Subcutaneous abdominal adipose tissue (tissue), 5 donors: ENCODE measurements around the gene SMIM20.
A peak's percentile ranks its signal among the peaks of the same experiment; 100 is the strongest.
"Not testable (repeated sequence)": the region's sequence is repeated elsewhere in the genome, so short reads cannot be mapped to it uniquely, and the experiment has no call there.

Source experiments
- H3K27ac ChIP-seq: one replicate; pipeline ENCODE4 v1.7.0; 2013; ENCODE audit warnings: low read depth, mild to moderate bottlenecking, inconsistent platforms, low read length, moderate library complexity
- H3K27me3 ChIP-seq, 5 donors: one replicate each; pipeline ENCODE4 v1.7.0; 2013; ENCODE audit warnings: low read length in 5 of 5, inconsistent platforms in 1 of 5; ENCODE audit not compliant: control insufficient read depth in 5 of 5, insufficient read depth in 4 of 5
- H3K36me3 ChIP-seq, 5 donors: one replicate each; pipeline ENCODE4 v1.7.0; 2013; ENCODE audit warnings: low read length in 5 of 5; ENCODE audit not compliant: control insufficient read depth in 5 of 5, insufficient read depth in 5 of 5
- H3K4me1 ChIP-seq, 5 donors: one replicate each; pipeline ENCODE4 v1.7.0; 2013; ENCODE audit warnings: low read length in 5 of 5, mild to moderate bottlenecking in 3 of 5, moderate library complexity in 1 of 5; ENCODE audit not compliant: control insufficient read depth in 5 of 5, insufficient read depth in 5 of 5
- H3K4me3 ChIP-seq, 5 donors: one replicate each; pipeline ENCODE4 v1.7.0; 2013; ENCODE audit warnings: low read length in 5 of 5, low read depth in 1 of 5
- H3K9ac ChIP-seq, 5 donors: one replicate each; pipeline ENCODE4 v1.7.0; 2013; ENCODE audit warnings: low read length in 5 of 5, mild to moderate bottlenecking in 4 of 5, moderate library complexity in 3 of 5
- H3K9me3 ChIP-seq, 5 donors: one replicate each; pipeline ENCODE4 v1.7.0; 2013; ENCODE audit warnings: low read length in 5 of 5; ENCODE audit not compliant: control insufficient read depth in 5 of 5
- donor health status: healthy.
- donor health status: healthy.
- donor health status: healthy.
- donor health status: healthy.
- donor health status: healthy.

Gene SMIM20

GRCh38 chr4:25906113-25906512, 7.9 kb upstream of the SMIM20 start:
- H3K9me3 ChIP-seq, H3K27ac ChIP-seq, H3K4me1 ChIP-seq, H3K27me3 ChIP-seq, H3K4me3 ChIP-seq, H3K36me3 ChIP-seq, H3K9ac ChIP-seq: not testable (repeated sequence)

DNA sequence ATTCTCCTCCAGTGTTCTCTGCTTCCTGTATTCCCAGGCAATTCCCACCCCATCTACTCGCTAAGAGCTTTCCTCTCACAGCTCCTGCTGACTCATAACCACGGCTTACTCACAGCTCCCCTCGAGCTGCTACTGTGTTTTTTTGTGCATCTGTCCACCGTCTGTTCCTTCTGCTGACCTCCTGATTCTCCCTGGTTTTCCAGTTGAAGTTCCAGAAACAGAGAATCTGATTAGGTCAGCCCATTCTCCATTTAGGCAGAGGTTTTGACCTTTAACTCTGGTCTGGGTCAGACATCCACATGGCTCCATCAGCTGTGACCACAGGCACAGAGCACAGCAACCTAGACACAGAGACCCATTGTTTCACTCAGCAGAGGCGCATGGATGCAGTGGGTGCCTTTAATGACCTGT, 5.5 kb upstream of the SMIM20 start:
- no peak overlapping the region for H3K4me3 ChIP-seq
- no peaks in the 10 kb centered on the region for H3K36me3 ChIP-seq
- no peaks in the 10 kb centered on the region for H3K9me3 ChIP-seq
- H3K27ac ChIP-seq = no peak overlapping the region
- H3K4me1 ChIP-seq = peaks cover 0 to 6% (median 6%) of the 10 kb centered on the region in 5 donors
- H3K27me3 ChIP-seq = peaks cover 0 to 2% (median 0%) of the 10 kb centered on the region in 5 donors
- H3K9ac ChIP-seq = no peak overlapping the region

DNA sequence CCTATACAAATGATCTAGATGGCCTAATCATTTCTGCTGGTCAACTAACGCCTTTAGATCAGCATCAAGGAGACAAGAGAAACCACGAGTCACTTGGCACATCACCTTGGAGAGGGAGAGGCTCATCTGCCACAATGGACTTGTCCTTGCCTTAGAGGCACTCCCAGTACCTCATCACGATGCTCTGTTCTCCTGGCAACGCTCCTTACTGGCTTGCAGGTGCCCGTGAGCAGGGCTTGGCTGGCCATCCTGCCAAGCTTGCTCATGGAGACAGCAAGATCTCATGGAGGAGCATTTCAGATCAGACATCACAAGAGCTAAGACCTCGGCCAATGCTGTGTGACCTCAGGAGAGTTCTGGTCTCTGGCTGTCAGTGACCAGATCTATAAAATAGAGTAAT, 2.7 kb upstream of the SMIM20 start:
- H3K27me3 ChIP-seq = peaks cover 0 to 2% (median 0%) of the 10 kb centered on the region in 5 donors
- no peaks in the 10 kb centered on the region for H3K36me3 ChIP-seq
- H3K4me1 ChIP-seq = peaks cover 4 to 27% (median 23%) of the 10 kb centered on the region in 5 donors
- H3K4me3 ChIP-seq = no peak overlapping the region
- no peak overlapping the region for H3K27ac ChIP-seq
- no peaks in the 10 kb centered on the region for H3K9me3 ChIP-seq
- H3K9ac ChIP-seq = no peak overlapping the region

DNA sequence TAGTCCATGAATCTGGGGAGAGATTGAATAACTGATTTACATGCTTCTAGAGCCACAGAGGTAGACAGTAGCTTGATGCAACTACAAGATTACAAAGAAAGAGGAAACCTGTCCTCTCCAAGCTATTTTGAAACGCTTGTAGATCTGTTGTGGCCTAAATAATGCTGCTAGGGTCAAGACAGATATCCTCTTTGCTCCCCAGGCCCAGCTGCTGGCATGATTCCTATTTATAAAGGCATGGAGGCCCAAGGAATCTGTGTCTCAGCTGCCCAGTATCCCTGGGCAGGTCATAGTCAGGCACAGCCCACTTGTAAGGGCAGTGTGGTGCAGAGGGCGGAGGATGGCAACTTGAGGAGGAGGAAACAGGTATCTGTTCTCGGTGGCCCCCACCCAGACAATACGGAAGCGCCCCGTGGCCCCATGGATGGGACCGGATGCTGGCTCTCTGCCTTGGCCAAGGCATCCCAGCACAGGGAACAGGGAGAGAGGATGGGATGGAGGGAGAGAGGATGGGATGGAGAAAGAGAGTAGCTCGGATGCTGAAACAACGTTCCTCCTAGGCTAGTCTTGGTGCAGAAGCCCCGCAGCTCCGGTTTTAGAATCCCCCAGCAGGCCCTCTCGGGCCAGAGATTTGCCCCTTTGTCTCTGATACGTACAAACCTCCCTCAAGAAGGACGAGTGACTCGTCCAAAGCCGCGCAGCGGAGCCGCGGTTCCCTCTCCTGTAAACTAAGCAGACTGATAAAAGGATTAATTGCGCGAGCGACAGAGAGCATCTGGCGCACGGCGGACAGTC, 767 bp upstream of the SMIM20 start:
- H3K27me3 ChIP-seq = no peaks in the 10 kb centered on the region
- H3K4me3 ChIP-seq = peak overlapping the region; percentile 63 to 93 (median 85)
- peak overlapping the region; percentile 34 for H3K27ac ChIP-seq
- H3K4me1 ChIP-seq = peaks cover 4 to 27% (median 23%) of the 10 kb centered on the region in 5 donors
- H3K36me3 ChIP-seq = no peaks in the 10 kb centered on the region
- H3K9me3 ChIP-seq = no peaks in the 10 kb centered on the region
- H3K9ac ChIP-seq = peak overlapping the region in 4 of 5 donors; percentile 63 to 68 (median 67)

- H3K9me3 ChIP-seq = no peaks in the 10 kb centered on the region
- H3K4me3 ChIP-seq = peak overlapping the region; percentile 85 to 91 (median 85)
- H3K36me3 ChIP-seq = no peaks in the 10 kb centered on the region
- peaks cover 4 to 27% (median 23%) of the 10 kb centered on the region in 5 donors for H3K4me1 ChIP-seq
- H3K27ac ChIP-seq = peak overlapping the region; percentile 91
- H3K27me3 ChIP-seq = no peaks in the 10 kb centered on the region
- peak overlapping the region in 4 of 5 donors; percentile 76 to 86 (median 82) for H3K9ac ChIP-seq
These were observed 791 bp downstream of the SMIM20 start for GRCh38 chr4:25914670-25915352.

DNA sequence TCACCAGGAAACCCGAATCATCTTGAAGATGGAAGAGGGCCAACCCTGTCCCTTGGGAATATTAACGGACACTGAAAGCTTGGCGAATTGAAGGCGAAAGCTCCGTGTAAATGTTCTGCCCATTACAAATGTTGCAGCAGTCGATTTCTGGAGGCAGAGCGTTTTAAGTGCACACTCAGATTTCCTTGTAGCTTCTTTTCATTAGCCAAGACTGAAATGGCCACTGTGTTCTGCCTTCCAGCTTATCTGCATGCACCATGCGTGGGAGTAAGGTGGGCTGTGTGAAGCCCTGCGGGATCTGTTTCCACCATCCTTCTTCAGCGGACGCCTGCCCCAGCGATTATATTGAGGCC, 1.3 kb downstream of the SMIM20 start:
- no peaks in the 10 kb centered on the region for H3K27me3 ChIP-seq
- peak overlapping the region in 3 of 5 donors; percentile 76 to 82 (median 81) for H3K9ac ChIP-seq
- peak overlapping the region; percentile 0 to 91 (median 85) for H3K4me3 ChIP-seq
- H3K36me3 ChIP-seq = no peaks in the 10 kb centered on the region
- no peaks in the 10 kb centered on the region for H3K9me3 ChIP-seq
- peaks cover 4 to 27% (median 23%) of the 10 kb centered on the region in 5 donors for H3K4me1 ChIP-seq
- peak overlapping the region; percentile 91 for H3K27ac ChIP-seq

- Histone ChIP-seq H3K9ac (no peak overlapping the region), H3K9me3 (no peaks in the 10 kb centered on the region), H3K36me3 (peaks cover 0 to 5% (median 0%) of the 10 kb centered on the region in 5 donors), H3K27me3 (no peaks in the 10 kb centered on the region), H3K27ac (no peak overlapping the region), H3K4me1 (peaks cover 4 to 27% (median 23%) of the 10 kb centered on the region in 5 donors), H3K4me3 (no peak overlapping the region)
These were observed 2.9 kb downstream of the SMIM20 start for GRCh38 chr4:25916870-25917269.

GRCh38 chr4:25919676-25920075, 5.7 kb downstream of the SMIM20 start:
- no peaks in the 10 kb centered on the region for H3K27me3 ChIP-seq
- peaks cover 0 to 9% (median 3%) of the 10 kb centered on the region in 5 donors for H3K36me3 ChIP-seq
- H3K9me3 ChIP-seq = no peaks in the 10 kb centered on the region
- peaks cover under 1 to 29% (median 21%) of the 10 kb centered on the region in 5 donors for H3K4me1 ChIP-seq
- H3K9ac ChIP-seq = no peak overlapping the region
- no peak overlapping the region for H3K27ac ChIP-seq
- H3K4me3 ChIP-seq = no peak overlapping the region

DNA sequence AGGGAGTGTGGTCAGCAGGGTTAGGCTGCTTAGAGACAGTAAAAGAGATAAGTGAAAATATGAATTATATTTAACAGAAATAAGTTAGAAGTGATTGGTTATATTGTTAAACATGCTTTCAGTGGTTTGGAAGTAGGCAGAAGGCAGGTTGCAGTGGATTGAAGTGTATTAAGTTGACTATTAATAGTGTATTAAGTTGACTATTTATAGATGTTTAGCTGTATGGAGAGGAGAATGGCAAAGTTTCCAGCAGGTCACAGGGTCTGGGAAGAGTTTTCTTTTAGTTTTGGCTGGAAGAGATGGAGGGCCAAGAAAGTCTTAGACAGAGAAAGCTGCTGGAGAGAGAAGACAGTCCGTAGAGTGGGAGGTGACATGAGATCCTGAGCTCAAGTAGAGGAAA, 7.9 kb downstream of the SMIM20 start:
- Histone ChIP-seq H3K9ac (no peak overlapping the region), H3K9me3 (no peaks in the 10 kb centered on the region), H3K27ac (no peak overlapping the region), H3K36me3 (peaks cover 0 to 9% (median 3%) of the 10 kb centered on the region in 5 donors), H3K4me3 (no peak overlapping the region), H3K4me1 (peaks cover 0 to 16% (median 15%) of the 10 kb centered on the region in 5 donors), H3K27me3 (no peaks in the 10 kb centered on the region)

DNA sequence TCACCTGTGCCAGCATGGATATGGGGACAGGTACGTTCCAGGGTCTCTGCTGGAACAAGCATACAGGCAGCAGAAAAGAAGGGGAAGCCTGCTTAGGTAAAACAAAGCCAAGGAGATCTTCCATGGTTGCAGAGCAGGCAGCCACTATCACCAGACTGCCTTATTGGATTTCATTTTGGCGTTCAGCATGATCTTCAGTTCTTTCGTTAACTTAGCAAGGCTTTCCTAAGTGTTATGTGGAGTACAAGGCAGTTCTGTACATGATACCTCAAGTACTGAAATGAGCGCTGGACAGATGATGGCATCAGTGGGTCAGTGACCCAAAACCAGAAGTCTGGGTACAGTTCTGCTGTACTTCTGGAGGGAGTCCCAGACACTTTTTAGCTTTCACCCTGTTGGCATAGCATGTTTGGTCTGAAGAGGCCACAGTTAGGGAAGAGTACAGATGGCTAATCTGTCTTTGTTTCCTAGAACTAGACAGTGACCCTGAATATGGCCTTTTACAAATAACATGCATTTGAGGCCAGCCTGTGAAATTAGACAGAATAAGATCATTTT, 8.9 kb downstream of the SMIM20 start:
- H3K36me3 ChIP-seq = peaks cover 0 to 9% (median 3%) of the 10 kb centered on the region in 5 donors
- no peaks in the 10 kb centered on the region for H3K9me3 ChIP-seq
- H3K9ac ChIP-seq = no peak overlapping the region
- H3K4me1 ChIP-seq = peaks cover 0 to 20% (median 19%) of the 10 kb centered on the region in 5 donors
- H3K27ac ChIP-seq = no peak overlapping the region
- H3K4me3 ChIP-seq = no peak overlapping the region
- no peaks in the 10 kb centered on the region for H3K27me3 ChIP-seq
